ENCODE measurements around the gene PLSCR4.
"Not testable (repeated sequence)": the region's sequence is repeated elsewhere in the genome, so short reads cannot be mapped to it uniquely, and the experiment has no call there.

Gene PLSCR4

DNA sequence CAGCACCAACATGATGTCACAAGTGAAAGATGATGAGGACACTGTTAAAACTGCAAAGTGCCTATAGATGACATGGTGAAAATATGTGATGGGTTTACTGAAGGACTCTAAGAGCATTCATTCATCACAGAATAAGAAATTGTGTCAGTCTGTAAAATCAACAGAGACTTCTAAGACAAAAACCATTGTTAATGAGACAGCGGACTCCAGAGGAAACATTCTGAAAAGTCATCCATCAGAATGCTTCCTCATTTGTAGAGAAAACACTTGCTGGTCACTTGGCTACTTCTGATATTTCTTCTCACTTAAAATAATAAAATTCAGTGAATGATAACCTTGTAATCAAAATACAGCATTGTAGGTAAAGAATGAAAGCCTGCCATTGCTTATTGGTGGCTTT, 7.3 kb downstream of the PLSCR4 start:
- TF ChIP-seq, protein P1, sequence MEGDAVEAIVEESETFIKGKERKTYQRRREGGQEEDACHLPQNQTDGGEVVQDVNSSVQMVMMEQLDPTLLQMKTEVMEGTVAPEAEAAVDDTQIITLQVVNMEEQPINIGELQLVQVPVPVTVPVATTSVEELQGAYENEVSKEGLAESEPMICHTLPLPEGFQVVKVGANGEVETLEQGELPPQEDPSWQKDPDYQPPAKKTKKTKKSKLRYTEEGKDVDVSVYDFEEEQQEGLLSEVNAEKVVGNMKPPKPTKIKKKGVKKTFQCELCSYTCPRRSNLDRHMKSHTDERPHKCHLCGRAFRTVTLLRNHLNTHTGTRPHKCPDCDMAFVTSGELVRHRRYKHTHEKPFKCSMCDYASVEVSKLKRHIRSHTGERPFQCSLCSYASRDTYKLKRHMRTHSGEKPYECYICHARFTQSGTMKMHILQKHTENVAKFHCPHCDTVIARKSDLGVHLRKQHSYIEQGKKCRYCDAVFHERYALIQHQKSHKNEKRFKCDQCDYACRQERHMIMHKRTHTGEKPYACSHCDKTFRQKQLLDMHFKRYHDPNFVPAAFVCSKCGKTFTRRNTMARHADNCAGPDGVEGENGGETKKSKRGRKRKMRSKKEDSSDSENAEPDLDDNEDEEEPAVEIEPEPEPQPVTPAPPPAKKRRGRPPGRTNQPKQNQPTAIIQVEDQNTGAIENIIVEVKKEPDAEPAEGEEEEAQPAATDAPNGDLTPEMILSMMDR (IDR thresholded peaks at IDR 0.05; ENCODE audit: low read depth, low read length) = no peak
- no peak overlapping the region for H3K4me3 ChIP-seq (ENCODE audit: low read depth, low read length)

DNA sequence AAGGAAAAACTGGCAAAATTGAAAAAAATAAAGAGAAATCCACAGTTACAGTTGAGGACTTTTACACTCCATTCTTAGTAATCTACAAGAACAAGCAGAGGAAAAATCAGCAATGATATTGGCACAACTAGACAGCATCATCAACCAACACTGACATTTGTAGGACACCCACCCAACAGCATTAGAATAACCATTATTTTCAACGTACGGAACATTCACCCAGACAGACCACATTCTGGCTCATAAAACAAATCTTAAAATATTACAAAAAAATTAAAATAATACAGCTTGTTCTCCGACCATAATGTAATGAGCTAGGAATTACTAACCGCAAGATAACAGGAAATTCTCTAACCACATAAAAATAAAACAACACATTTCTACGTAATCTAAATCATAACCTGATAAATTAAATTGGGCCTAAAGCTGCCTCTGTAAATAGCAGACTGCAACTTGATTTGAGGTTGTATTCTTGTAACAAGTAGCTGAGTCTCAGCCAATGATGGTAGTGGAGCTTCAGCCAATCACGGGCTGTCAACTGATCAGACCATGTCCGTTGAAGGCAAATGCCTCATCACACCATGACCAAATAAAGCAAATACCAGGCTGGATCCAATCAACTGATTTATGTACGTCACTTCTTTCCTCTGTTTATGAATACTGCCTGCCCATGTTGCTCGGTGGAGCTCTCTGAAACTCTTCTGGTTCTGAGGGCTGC, 9.2 kb downstream of the PLSCR4 start:
- H3K4me3 ChIP-seq (ENCODE audit: low read depth, low read length) = no peak overlapping the region
- TF ChIP-seq, protein P1 (IDR thresholded peaks at IDR 0.05; ENCODE audit: low read depth, low read length) = no peak

DNA sequence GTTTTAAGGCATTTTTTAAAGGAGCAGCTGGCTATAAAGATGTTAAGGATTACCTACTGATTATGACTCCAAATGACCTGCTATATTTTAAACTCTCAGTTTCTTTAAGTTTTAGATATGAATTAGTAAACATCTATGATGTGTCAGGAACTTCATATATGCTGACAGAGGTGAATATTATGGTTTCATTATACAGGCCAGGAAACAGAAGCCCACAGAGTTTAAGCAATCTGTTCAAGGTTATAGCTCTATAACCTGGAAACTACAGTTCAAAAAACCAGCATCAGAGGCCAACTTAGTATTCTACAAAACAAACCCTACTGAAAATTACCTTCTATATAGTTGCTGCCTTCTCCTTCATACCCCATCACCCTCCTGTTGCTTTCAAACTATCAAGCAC, 17.4 kb downstream of the PLSCR4 start:
- H3K4me3 ChIP-seq (ENCODE audit: low read depth, low read length) = no peak overlapping the region
- TF ChIP-seq, protein P1 (IDR thresholded peaks at IDR 0.05; ENCODE audit: low read depth, low read length) = no peak

DNA sequence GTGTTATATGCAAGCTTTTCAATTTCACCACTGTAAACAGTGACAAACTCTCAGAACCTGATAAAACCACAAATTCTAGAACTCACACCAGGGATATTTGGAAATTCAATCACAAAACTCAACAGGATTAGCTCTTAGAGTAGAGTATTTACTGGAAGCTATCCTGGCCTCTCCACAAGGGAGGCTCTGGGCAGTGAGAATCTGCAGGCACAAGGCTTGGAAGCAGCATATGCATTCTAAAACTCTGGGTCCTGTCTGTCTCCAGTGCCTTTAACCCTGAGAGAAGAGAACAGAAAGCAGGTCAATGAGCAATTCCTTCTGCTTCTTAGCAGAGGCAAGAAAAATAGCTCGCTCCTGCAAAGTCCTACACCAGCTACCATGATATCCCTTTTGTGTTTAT, 23.4 kb downstream of the PLSCR4 start:
- TF ChIP-seq, protein P1 (IDR thresholded peaks at IDR 0.05; ENCODE audit: low read depth, low read length) = no peak
- H3K4me3 ChIP-seq (ENCODE audit: low read depth, low read length) = no peak overlapping the region

DNA sequence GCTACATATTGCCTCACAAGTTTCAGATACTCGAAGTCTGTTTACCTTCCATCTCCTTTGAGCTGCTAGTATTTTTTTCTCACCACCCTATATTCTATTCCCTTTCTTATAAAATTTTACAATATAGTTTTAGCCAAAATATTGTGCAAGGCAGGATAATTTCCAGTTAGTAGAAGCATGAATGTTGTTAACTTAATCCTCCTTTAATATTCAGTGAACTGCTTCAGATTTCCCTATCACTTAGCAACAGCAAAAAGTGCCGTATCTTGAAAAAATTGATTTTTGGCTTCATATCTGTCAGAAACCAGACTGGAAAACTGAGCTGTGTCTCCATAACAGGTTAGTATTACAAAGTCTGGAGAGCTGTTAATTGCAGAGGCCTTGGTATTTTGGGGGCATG, 24.0 kb downstream of the PLSCR4 start:
- no peak overlapping the region for H3K4me3 ChIP-seq (ENCODE audit: low read depth, low read length)
- TF ChIP-seq, protein P1 (IDR thresholded peaks at IDR 0.05; ENCODE audit: low read depth, low read length) = no peak

DNA sequence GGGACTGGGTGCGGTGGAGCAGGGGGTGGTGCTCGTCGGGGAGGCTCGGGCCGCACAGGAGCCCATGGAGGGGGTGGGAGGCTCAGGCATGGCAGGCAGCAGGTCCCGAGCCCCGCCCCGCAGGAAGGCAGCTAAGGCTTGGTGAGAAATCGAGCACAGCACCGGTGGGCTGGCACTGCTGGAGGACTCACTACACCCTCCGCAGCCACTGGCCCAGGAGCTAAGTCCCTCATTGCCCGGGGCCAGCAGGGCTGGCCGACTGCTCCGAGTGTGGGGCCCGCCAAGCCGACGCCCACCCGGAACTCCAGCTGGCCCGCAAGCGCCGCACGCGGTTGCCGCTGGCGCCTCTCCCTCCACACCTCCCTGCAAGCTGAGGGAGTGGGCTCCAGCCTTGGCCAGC, 25.4 kb downstream of the PLSCR4 start:
- not testable (repeated sequence) for H3K4me3 ChIP-seq (ENCODE audit: low read depth, low read length)

DNA sequence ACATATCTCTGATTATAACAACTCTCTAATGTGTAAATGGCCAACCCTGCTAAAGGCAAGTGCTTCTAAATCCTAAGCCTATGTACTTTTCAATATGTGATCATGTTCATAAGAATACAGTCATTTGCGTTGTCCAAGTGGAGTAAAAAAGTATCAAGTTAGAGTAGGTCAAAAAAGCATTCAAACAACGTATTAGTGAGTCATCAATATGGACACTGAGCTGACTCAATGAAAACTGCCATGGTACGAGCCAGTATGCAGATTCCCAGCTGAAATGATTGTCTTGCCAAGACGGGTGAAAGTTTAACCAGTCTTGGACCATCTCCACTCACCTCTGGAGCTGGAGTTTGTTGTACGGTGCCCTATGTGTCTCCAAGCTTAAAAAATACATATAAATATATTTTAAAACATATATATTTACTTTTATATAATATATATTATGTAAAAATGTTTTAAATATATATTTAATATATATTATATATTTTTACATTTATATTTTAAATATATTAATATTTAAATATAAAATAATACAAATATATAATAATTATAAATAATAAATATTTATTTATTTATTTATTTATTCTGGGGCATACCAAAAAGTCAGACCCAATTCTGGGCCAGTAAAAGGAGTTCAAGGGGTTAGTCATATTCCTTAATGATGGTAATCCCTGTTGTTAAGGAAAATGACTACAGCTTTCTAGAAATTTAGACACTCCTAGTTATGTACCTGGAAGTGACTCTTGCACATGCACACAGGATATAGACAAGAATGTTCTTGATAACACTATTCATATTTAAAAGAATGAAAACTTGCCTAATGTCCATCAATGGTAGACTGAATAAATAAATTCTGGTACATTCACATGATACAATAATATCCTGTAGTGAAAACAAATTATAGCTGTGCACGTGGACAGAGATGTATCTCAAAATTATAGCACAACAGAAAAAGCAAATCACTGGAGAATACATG, 27.2 kb downstream of the PLSCR4 start:
- no peak overlapping the region for H3K4me3 ChIP-seq (ENCODE audit: low read depth, low read length)
- TF ChIP-seq, protein P1 (IDR thresholded peaks at IDR 0.05; ENCODE audit: low read depth, low read length) = no peak

Measured in WI38 (cell line).